ENCODE results near the gene CRADD. TPM values are rescaled to one million over a fixed set of nuclear protein-coding genes. Genes with fewer than 3 reads are reported as not detected.

Gene CRADD
- total RNA-seq, 3 donors from 2014 or later = 24.0 to 49.8 (median 44.2) TPM

DNA sequence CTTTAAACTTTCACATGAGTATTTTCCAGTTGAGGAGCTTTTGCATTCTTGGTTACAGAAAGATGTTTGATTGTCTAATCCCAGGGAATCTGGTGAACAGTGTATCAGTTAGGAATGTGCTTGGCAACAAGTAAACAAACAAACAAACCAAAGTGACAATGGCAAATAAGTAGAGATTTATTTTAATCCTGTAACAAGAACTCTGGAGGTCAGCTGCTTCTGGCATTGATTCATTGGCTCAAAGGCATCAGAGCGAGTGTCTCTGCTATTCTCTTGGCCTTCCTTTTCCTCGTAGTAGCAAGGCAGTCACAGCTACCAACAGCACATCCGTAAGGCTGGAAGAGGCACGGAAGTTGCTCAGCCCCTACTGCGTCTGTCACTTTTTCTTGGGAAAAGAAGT is 37.2 kb downstream of the CRADD start:
- DNase-seq (ENCODE audit: low spot score in 2 of 2) = no peak
- peak overlapping the region in 1 of 2 donors; percentile 41 for H3K27ac ChIP-seq
- intact Hi-C loops (cut with DNase I; ENCODE audit: low total_unique reads) = no loop called here
- H3K4me3 ChIP-seq = no peak overlapping the region
- H3K36me3 ChIP-seq = no peaks in the 10 kb centered on the region
- H3K4me1 ChIP-seq = no peaks in the 10 kb centered on the region
- H3K27me3 ChIP-seq = no peaks in the 10 kb centered on the region
- peaks cover 8% of the 10 kb centered on the region in 2 donors for H3K9me3 ChIP-seq
- TF ChIP-seq POLR2AphosphoS5 (IDR thresholded peaks at IDR 0.05) = no peak
- no peak for TF ChIP-seq POLR2A (IDR thresholded peaks at IDR 0.05)
- TF ChIP-seq, protein P1, sequence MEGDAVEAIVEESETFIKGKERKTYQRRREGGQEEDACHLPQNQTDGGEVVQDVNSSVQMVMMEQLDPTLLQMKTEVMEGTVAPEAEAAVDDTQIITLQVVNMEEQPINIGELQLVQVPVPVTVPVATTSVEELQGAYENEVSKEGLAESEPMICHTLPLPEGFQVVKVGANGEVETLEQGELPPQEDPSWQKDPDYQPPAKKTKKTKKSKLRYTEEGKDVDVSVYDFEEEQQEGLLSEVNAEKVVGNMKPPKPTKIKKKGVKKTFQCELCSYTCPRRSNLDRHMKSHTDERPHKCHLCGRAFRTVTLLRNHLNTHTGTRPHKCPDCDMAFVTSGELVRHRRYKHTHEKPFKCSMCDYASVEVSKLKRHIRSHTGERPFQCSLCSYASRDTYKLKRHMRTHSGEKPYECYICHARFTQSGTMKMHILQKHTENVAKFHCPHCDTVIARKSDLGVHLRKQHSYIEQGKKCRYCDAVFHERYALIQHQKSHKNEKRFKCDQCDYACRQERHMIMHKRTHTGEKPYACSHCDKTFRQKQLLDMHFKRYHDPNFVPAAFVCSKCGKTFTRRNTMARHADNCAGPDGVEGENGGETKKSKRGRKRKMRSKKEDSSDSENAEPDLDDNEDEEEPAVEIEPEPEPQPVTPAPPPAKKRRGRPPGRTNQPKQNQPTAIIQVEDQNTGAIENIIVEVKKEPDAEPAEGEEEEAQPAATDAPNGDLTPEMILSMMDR (IDR thresholded peaks at IDR 0.05) = no peak

DNA sequence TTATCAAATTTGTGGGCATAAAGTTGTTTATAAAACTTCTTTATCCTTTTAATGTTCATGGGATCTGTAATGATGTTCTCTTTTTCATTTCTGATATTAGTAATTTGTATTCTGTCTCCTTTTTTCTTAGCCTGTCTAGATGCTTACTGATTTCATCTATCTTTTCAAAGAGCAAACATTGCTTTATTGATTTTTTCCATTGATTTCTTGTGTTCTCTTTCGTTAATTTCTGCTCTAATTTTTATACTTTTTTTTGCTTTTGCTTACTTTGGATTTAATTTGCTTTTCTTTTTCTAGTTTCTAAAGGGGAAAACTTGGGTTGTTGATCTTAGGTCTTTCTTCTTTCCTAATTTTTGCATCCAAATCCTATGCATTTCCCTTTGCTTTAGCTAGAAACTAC is 42.5 kb downstream of the CRADD start:
- Histone ChIP-seq H3K27me3 (no peaks in the 10 kb centered on the region), H3K36me3 (no peaks in the 10 kb centered on the region), H3K4me1 (no peaks in the 10 kb centered on the region), H3K4me3 (no peak overlapping the region), H3K9me3 (peaks cover 0 to 17% of the 10 kb centered on the region in 2 donors), H3K27ac (no peak overlapping the region)
- no peak for DNase-seq (ENCODE audit: low spot score in 2 of 2)
- TF ChIP-seq POLR2AphosphoS5 (IDR thresholded peaks at IDR 0.05) (no peak), POLR2A (IDR thresholded peaks at IDR 0.05) (no peak)
- TF ChIP-seq, protein P1 (IDR thresholded peaks at IDR 0.05) = no peak
- intact Hi-C loops (cut with DNase I; ENCODE audit: low total_unique reads) = no loop called here

DNA sequence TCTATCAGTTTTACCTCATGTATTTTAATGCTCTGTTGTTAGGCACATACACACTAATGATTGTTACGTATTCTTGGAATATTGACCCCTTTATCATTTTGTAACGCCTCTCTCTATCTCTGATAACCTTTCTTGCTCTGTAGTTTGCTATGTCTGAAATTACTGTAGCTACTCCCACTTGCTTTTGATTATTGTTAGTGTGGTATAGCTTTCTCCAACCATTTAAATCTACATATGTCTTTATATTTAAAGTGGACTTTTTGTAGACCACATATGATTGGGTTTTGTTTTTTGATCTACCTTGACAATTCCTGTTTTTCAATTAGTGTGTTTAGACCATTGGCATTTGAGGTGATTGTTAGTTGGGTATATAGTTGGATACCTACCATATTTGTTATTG is 43.4 kb downstream of the CRADD start:
- TF ChIP-seq POLR2AphosphoS5 (IDR thresholded peaks at IDR 0.05) (no peak), POLR2A (IDR thresholded peaks at IDR 0.05) (no peak)
- TF ChIP-seq, protein P1 (IDR thresholded peaks at IDR 0.05) = no peak
- intact Hi-C loops (cut with DNase I; ENCODE audit: low total_unique reads) = no loop called here
- H3K36me3 ChIP-seq = no peaks in the 10 kb centered on the region
- peaks cover 0 to 17% of the 10 kb centered on the region in 2 donors for H3K9me3 ChIP-seq
- no peaks in the 10 kb centered on the region for H3K4me1 ChIP-seq
- no peaks in the 10 kb centered on the region for H3K27me3 ChIP-seq
- no peak overlapping the region for H3K27ac ChIP-seq
- no peak overlapping the region for H3K4me3 ChIP-seq
- no peak for DNase-seq (ENCODE audit: low spot score in 2 of 2)

DNA sequence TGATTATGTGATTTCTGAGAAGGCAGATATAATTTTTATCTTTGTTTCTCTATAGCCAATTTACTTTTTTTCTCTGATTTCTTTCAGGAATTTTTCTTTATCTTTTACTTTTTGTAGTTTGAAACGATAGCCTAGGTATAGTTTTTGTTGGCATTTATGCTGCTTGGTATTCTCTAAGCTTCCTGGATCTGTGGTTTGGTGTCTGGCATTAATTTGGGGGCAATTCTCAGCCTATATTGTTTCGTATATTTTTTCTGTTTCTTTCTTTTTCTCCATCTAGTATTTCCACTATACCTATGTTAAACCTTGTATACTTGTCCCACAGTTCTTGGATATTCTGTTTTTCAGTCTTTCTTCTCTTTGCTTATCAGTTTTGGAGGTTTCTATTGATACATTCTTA is 45.0 kb downstream of the CRADD start:
- H3K4me1 ChIP-seq = no peaks in the 10 kb centered on the region
- no peak for DNase-seq (ENCODE audit: low spot score in 2 of 2)
- intact Hi-C loops (cut with DNase I; ENCODE audit: low total_unique reads) = no loop called here
- peaks cover 0 to 17% of the 10 kb centered on the region in 2 donors for H3K9me3 ChIP-seq
- H3K36me3 ChIP-seq = no peaks in the 10 kb centered on the region
- no peaks in the 10 kb centered on the region for H3K27me3 ChIP-seq
- H3K27ac ChIP-seq = no peak overlapping the region
- no peak overlapping the region for H3K4me3 ChIP-seq
- TF ChIP-seq POLR2AphosphoS5 (IDR thresholded peaks at IDR 0.05) (no peak), POLR2A (IDR thresholded peaks at IDR 0.05) (no peak)
- TF ChIP-seq, protein P1 (IDR thresholded peaks at IDR 0.05) = no peak

DNA sequence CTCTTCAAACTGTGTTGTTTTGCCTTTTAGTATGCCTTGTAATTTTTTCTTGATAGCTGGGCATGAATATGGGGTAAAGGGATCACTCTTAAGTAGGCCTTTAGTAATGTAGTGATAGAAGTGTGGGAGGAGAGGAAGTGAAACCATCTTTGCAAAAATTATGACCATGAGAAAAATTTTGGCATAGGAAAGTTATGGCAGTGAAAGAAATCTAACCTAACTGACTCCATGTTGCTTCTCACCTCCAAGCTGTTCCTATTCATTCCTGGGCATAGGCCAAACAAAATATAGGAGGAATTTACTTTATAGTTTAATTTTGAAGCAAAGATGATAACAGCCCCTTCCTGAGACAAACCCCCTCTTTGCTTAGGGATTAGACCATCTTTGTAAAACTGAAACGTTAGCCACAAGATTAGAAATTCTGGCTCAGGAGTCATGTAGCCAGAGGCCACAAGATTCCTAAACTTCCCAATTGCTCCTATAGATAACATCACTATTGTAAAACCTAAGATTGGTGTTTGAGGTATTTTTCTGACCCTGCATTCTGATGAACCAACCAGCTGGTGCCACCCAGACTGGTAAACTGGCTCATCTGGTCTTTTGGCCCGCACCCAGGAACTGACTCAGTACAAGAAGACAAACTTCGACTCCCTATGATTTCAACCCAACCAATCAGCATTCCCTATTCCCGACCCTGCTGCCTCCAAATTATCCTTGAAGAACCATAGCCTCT is 45.8 kb downstream of the CRADD start:
- Histone ChIP-seq H3K27me3 (no peaks in the 10 kb centered on the region), H3K9me3 (peaks cover 0 to 17% of the 10 kb centered on the region in 2 donors), H3K27ac (no peak overlapping the region), H3K4me3 (no peak overlapping the region), H3K4me1 (no peaks in the 10 kb centered on the region), H3K36me3 (no peaks in the 10 kb centered on the region)
- intact Hi-C loops (cut with DNase I; ENCODE audit: low total_unique reads) = no loop called here
- DNase-seq (ENCODE audit: low spot score in 2 of 2) = no peak
- TF ChIP-seq POLR2AphosphoS5 (IDR thresholded peaks at IDR 0.05) (no peak), POLR2A (IDR thresholded peaks at IDR 0.05) (no peak)
- TF ChIP-seq, protein P1 (IDR thresholded peaks at IDR 0.05) = no peak
